ENCODE results near the gene ITPKB.

ITPKB gene

DNA sequence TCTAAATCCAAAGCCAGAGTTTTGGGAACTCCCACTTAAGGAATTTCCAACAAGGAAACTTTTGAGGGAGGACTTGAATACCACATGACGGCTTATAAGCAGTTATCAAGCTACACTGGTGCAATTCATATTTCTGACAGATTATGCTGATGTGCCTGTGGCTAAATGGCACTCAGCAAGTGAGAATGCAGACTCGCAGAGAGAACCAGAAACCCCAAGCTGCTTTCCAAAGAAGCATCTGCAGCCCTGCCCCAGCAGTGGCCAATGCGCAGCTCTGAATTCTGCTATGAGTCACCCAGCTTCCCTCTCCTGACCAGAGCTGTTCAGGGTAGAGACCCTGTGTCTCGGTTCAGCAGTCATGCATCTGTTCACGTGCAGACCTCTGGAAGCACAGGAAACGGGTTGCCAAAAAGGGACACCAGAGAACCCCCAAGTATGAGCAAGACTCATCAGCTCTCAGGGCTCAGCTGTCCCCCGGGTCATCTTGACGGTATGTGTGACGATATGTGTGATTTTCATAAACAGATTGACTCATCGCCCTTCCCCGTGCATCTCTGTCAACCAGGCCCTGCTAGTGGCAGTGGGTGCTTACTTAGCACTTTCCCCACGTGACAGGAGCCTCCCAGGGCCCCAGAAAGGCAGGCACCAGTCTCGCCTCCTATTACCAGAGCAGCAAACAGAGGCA lies 76.3 kb downstream of the ITPKB start:
- DNase-seq, result peak; percentile 93

- no peak for DNase-seq
Observed at GRCh38 chr1:226661965-226662364, 77.1 kb downstream of the ITPKB start.

DNA sequence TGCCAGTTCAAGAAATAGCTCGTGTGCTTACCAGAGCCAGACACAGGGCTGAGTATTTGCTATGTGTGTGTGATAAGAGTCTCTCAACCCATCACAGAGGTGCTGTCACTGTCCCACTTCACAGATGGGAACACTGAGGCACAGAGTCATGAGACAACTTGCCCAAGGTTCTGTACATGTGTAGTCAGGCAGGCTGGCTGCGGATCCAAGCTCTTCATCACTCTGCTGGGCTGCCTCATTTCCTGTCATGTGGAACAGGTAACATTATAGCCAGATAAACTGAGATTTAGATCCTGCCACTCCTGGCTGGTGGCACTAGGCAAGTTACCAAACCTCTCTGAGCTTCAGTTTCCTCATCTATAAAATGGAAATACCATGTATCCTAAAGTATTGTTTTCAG lies 77.8 kb downstream of the ITPKB start:
- DNase-seq, result no peak

- no peak for DNase-seq
Observed at GRCh38 chr1:226660410-226661182, 78.5 kb downstream of the ITPKB start.

DNA sequence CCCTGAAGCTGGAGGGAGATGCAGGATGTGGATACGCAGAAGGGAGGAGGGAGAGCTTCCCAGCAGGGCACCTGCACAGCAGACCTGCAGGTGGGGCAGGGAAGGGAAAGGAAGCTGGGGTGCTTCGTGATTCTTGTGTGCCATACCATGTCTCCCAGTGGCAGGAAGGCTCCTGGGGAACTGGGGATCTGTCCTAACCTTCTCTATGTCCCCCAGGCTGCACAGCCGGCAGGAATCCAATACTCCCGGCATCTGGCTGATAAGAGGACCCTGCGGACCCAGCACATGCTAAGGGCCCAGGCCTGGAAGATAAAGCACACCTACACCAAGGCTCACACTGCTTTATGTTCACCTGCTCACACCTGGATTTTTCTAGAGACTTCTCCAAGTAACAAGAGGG lies 79.4 kb downstream of the ITPKB start:
- no peak for DNase-seq

DNA sequence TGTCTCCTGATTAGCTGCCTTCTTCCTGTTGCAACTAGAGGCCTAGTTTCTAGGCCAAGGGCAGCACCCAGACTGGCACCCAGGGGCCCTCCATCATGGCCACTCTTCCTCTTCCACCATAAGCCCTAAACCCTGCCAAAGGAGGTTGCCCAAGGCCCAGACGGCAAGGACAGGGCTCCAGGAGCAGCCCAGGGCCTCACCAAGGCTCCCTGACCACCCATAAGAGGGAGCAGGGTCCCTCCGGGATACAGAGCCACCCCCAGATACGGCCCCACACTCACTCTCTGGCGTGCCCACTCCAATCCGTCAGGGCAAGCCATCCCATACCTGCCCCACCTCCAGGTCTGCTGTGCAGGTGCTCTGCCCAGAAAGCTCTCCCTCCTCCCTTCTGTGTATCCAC lies 79.9 kb downstream of the ITPKB start:
- DNase-seq, result no peak

- no peak for DNase-seq
Observed at GRCh38 chr1:226658546-226659125, 80.4 kb downstream of the ITPKB start.

- no peak for DNase-seq
Observed at GRCh38 chr1:226657895-226658545, 81.1 kb downstream of the ITPKB start.

DNA sequence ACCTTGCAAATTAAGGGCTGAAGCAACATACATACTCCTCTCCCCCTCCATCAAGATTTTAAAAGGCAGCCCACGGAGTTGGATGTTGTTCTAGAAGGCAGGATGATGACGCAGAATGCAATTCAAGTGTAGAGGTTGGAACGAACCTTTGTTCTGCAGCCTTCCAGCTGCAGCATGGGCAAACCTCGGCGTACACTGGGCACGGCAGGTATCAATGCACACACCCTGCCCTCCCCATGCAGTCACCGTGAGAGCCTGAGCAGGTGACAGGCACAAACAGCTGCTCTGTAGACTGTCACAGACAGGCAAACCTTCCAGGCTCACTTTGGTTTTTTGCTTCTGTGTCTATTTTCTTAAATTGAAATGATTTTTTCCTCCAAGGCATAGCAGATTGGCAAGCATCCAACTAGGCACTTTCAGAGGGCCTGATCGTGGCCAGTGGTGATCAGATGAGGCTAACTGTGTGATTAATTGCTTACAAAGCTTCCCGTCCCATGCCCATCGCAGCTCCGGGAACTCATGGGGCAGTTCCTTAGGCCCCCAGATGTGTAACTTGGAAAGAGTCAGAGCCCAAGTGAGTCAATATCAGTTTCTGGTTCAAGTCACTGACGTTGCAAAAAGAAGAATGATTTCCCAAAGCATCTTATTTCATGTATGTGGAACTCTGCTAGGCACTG lies 82.3 kb downstream of the ITPKB start:
- DNase-seq, result no peak

- DNase-seq, result no peak
Observed at GRCh38 chr1:226656201-226656600, 82.9 kb downstream of the ITPKB start.

DNA sequence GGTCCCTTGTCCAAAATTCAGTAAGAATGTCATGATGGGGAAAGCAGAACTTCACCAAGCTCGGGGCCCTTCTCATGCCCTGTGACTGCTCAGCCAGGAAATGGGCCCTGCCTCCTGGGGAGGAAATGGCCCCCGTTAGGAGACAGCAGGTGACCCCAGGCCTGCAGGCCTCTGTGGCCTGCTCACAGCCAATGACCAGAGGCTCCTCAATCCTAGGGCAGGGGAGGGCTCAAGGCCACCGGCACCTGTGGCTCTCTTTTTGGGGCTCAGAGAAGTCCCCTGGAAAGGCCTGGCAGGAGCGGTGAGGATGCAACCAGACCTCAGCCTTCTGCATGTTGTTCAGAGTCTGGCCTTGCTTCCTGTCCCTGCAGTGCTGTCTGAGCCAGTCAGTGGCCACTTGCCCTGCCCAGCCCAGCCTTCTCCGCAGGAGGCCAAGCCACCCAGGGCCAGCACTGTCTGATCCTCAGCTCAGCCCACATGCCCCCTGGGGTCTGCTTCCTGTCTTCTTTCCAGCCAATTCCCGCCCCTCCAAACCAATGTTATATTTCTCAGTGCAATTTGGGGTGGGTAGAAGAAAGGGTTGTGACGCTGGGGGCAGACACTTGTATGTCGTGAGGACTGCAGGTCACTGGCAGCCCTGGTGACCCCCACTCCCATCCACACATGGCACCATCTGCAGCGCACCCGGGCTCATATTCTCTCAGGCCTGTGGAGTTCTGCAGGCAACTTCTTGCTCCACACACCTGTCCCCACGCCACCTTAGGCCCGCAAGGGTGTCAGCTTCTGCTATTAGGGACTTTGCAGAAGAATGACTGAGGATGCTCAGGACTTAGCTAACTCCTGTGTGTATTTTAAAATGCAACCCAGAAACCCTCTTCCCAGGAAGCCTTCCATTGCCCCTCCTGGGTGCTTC lies 83.6 kb downstream of the ITPKB start:
- peak; percentile 73 for DNase-seq

GRCh38 chr1:226654668-226655055 lies 84.4 kb downstream of the ITPKB start:
- DNase-seq, result no peak

DNA sequence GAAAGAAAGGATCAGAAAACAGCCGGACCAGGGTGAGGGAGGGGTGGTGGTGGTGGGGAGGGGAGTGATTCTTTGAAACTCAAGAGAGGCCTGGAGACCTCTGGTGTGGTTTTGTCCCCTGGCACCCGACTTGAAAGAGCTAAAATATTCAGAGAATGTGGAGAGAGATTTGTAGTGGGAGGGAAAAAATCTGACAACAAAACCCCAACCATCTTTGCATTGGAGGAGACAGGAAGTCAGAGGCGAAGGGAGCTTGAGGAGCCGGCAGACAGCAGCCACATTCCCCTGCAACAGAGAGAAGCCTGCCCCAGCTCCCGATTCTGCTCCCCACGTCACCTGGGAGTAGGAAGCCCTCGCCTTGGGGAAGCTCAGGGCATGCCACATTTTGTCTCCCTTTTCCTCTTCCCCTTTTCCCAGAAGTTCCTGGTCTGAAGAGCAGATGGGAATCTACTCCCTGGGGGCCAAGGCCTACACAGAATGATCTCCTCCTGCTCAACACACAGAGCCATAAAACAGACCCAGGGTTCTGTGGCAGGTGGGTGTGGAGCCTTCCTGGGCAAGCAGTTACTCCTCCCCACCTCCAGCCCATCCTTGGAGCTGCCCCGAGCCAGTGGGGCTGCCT lies 84.9 kb downstream of the ITPKB start:
- DNase-seq, result no peak

GRCh38 chr1:226653311-226653921 lies 85.7 kb downstream of the ITPKB start:
- peak; percentile 86 for DNase-seq

- no peak for DNase-seq
Observed at GRCh38 chr1:226652613-226653012, 86.5 kb downstream of the ITPKB start.

- DNase-seq, result no peak
Observed at GRCh38 chr1:226651732-226652105, 87.4 kb downstream of the ITPKB start.

DNA sequence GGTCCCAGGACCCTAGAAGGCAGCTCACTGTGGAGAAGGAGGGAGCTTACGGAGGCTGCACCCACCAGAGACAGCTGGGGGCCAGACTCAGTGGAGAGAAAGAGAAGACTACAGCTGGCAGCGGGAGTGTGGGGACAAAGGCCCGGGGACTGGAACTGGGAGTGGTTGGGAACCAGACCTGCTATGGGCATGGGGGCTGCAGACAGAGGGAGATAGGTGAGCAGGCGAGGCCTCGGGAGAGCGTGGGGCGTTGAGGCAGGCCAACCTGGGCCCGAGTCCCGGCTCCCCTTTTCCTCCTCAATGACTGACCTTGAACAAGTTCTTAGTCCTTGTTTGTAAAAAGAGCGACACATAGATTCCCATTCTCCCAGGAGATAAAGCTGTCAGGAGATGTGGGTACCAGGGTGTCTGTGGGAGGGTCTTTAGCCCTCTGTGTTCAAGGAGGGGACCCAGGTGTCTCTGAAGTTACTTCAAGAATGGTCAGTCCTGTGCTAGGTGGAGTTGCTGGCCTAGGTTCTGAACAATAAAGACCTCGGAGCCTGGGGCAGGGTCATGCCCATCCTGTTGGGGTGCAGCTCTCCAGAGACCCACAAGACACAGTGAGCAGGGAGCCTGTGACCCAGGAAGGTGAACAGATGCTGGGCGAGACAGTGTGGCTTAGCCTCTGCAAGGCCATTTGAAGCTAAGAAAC lies 87.9 kb downstream of the ITPKB start:
- DNase-seq, result no peak

GRCh38 chr1:226650236-226650841 lies 88.7 kb downstream of the ITPKB start:
- DNase-seq, result no peak

DNA sequence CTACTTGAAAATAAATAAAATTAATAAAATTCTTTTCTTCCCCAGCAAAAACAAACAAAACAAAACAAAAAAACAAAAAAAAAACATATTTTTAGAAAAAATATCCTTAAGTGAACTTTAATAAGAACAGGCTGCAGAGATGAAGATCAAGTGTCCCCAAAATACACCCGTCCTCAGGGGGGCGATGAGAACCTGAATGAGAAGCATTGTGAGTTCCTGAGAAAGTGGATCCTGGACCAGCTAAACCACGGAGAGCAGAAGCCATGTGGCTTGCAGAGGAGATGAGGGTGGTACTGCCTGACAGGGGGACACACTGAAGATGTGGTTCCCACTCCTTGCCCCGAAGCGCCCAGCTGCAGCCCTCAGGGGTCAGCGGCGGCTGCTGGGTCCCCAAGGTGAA lies 89.3 kb downstream of the ITPKB start:
- no peak for DNase-seq

GRCh38 chr1:226649244-226649643 lies 89.8 kb downstream of the ITPKB start:
- DNase-seq, result no peak
